Measurements from ENCODE around the gene MYO1D. TPM values are rescaled to one million over a fixed set of nuclear protein-coding genes. Genes with fewer than 3 reads are reported as not detected.

Gene MYO1D
- total RNA-seq, 2 experiments from 2014 or later: 0.09 to 0.89 TPM

GRCh38 chr17:32654324-32654723, 222.6 kb downstream of the MYO1D start:
- no TSS peak for BruUV-seq (replicated peaks)
- no peaks in the 10 kb centered on the region; the same call in 1 of the 2 replicates for H3K9me3 ChIP-seq (ENCODE audit: low read length)
- no peak overlapping the region for H2AFZ ChIP-seq (ENCODE audit: low read length)
- H3K4me1 ChIP-seq (ENCODE audit: insufficient read depth, low read length, poor library complexity, severe bottlenecking): no peaks in the 10 kb centered on the region
- TF ChIP-seq EZH2phosphoT487 (IDR thresholded peaks at IDR 0.05; ENCODE audit: borderline replicate concordance, low read depth, low read length): no peak
- no peak for TF ChIP-seq CTCF (conservative IDR thresholded peaks at IDR 0.05; ENCODE audit: low read length)
- no peaks in the 10 kb centered on the region for H3K36me3 ChIP-seq (ENCODE audit: insufficient read depth, low read length)
- H3K4me3 ChIP-seq (ENCODE audit: low read depth, low read length, poor library complexity, severe bottlenecking): no peak overlapping the region
- ChIA-PET CTCF (ENCODE audit: unreplicated experiment) (no interaction called here), POLR2A (interaction anchor here (0.6 kb wide), 1 partner anchor 67 kb away, joined by 3 read pairs; no protein-coding TSS in a partner anchor)
- intact Hi-C loops (cut with micrococcal nuclease; ENCODE audit: unreplicated experiment): no loop called here
- no peaks in the 10 kb centered on the region for H3K79me2 ChIP-seq (ENCODE audit: insufficient read depth, low read depth, low read length)
- no peaks in the 10 kb centered on the region for H3K9me2 ChIP-seq (ENCODE audit: insufficient read depth, low read length)
- H4K20me1 ChIP-seq (ENCODE audit: insufficient read depth, low read length): no peaks in the 10 kb centered on the region
- no peak overlapping the region for H3K4me2 ChIP-seq (ENCODE audit: low read length)
- no peak overlapping the region for H3K27ac ChIP-seq (ENCODE audit: low read depth, low read length, poor library complexity, severe bottlenecking)
- no peak for DNase-seq (ENCODE audit: low spot score)

- Histone ChIP-seq H4K20me1 (ENCODE audit: insufficient read depth, low read length) (no peaks in the 10 kb centered on the region), H3K4me3 (ENCODE audit: low read depth, low read length, poor library complexity, severe bottlenecking) (no peak overlapping the region), H2AFZ (ENCODE audit: low read length) (no peak overlapping the region), H3K9me2 (ENCODE audit: insufficient read depth, low read length) (no peaks in the 10 kb centered on the region), H3K27ac (ENCODE audit: low read depth, low read length, poor library complexity, severe bottlenecking) (no peak overlapping the region), H3K4me1 (ENCODE audit: insufficient read depth, low read length, poor library complexity, severe bottlenecking) (no peaks in the 10 kb centered on the region), H3K4me2 (ENCODE audit: low read length) (no peak overlapping the region), H3K79me2 (ENCODE audit: insufficient read depth, low read depth, low read length) (no peaks in the 10 kb centered on the region), H3K36me3 (ENCODE audit: insufficient read depth, low read length) (no peaks in the 10 kb centered on the region), H3K9me3 (ENCODE audit: low read length) (no peaks in the 10 kb centered on the region; the same call in 1 of the 2 replicates)
- POLR2A ChIA-PET: interaction anchor here (1.1 kb wide), 1 partner anchor 101 kb away, joined by 5 read pairs; no protein-coding TSS in a partner anchor
- CTCF ChIA-PET (ENCODE audit: unreplicated experiment): no interaction called here
- no peak for DNase-seq (ENCODE audit: low spot score)
- TF ChIP-seq CTCF (conservative IDR thresholded peaks at IDR 0.05; ENCODE audit: low read length): no peak
- intact Hi-C loops (cut with micrococcal nuclease; ENCODE audit: unreplicated experiment): no loop called here
- no TSS peak for BruUV-seq (replicated peaks)
These were observed 225.8 kb downstream of the MYO1D start for GRCh38 chr17:32651084-32651483.

- Histone ChIP-seq H3K4me1 (ENCODE audit: insufficient read depth, low read length, poor library complexity, severe bottlenecking) (no peaks in the 10 kb centered on the region), H3K79me2 (ENCODE audit: insufficient read depth, low read depth, low read length) (no peaks in the 10 kb centered on the region), H3K9me3 (ENCODE audit: low read length) (no peaks in the 10 kb centered on the region; the same call in 1 of the 2 replicates), H4K20me1 (ENCODE audit: insufficient read depth, low read length) (no peaks in the 10 kb centered on the region), H3K9me2 (ENCODE audit: insufficient read depth, low read length) (no peaks in the 10 kb centered on the region), H3K4me3 (ENCODE audit: low read depth, low read length, poor library complexity, severe bottlenecking) (no peak overlapping the region), H3K27ac (ENCODE audit: low read depth, low read length, poor library complexity, severe bottlenecking) (no peak overlapping the region), H3K4me2 (ENCODE audit: low read length) (no peak overlapping the region), H2AFZ (ENCODE audit: low read length) (no peak overlapping the region), H3K36me3 (ENCODE audit: insufficient read depth, low read length) (no peaks in the 10 kb centered on the region)
- DNase-seq (ENCODE audit: low spot score): no peak
- BruUV-seq (replicated peaks): no TSS peak
- ChIA-PET POLR2A (no interaction called here), CTCF (ENCODE audit: unreplicated experiment) (no interaction called here)
- TF ChIP-seq CTCF (conservative IDR thresholded peaks at IDR 0.05; ENCODE audit: low read length) (no peak), EZH2phosphoT487 (IDR thresholded peaks at IDR 0.05; ENCODE audit: borderline replicate concordance, low read depth, low read length) (no peak)
- intact Hi-C loops (cut with micrococcal nuclease; ENCODE audit: unreplicated experiment): no loop called here
These were observed 228.5 kb downstream of the MYO1D start for GRCh38 chr17:32648450-32648849.
